K562 (cell line): ENCODE data around the gene CNKSR3. TPM values are rescaled to one million over a fixed set of nuclear protein-coding genes. Genes with fewer than 3 reads are reported as not detected.

Source experiments
- C11orf30 ChIP-seq: fragments of 450-650 bp; IDR thresholded peaks from 2 replicates; pipeline ENCODE4 v1.6.1; 2016; ENCODE audit warnings: low read depth, mild to moderate bottlenecking
- CBFA2T3 ChIP-seq: fragments of 450-650 bp; IDR thresholded peaks from 2 replicates; pipeline ENCODE4 v1.6.1; 2017
- MAFF ChIP-seq: IDR thresholded peaks from 2 replicates; pipeline ENCODE4 v1.6.1; 2012; ENCODE audit warnings: low read length, improper control_type of control experiment
- NFRKB ChIP-seq: fragments of 450-650 bp; IDR thresholded peaks from 2 replicates; pipeline ENCODE4 v1.6.1; 2016; ENCODE audit warnings: low read depth
- RAD21 ChIP-seq, 2 experiments: fragments of 250-450 bp in 1 of 2; fragments of 450-650 bp in 1 of 2; sonication (Bioruptor Pico) in 1 of 2; formaldehyde crosslinking in 1 of 2; IDR thresholded peaks in 1 of 2; conservative IDR thresholded peaks in 1 of 2; 2 replicates each; pipeline versions ENCODE4 v1.4.0 to v1.8.0; 2020 to 2022; ENCODE audit warnings: mild to moderate bottlenecking in 2 of 2, moderate library complexity in 1 of 2
- ZNF445 ChIP-seq: fragments of 250-450 bp; sonication (Bioruptor Pico); IDR thresholded peaks from 2 replicates; pipeline ENCODE4 v1.4.0; 2020; ENCODE audit warnings: low read depth, mild to moderate bottlenecking, moderate library complexity
- polyA plus RNA-seq, 8 experiments: library from polyadenylated mRNA; depleted of rRNA in 4 of 8; stranded (reverse) in 5 of 8; unstranded in 3 of 8; fragments of >200 nt; fragmentation: Nextera tagmentation in 2 of 8; fragmentation: Illumina TruSeq in 1 of 8; extraction: Ambion mirVana in 2 of 8; extraction: Trizol in 1 of 8; gene quantifications; 2 replicates each; pipeline versions ENCODE4 v1.2.1 to v1.2.3, GENCODE V29; 2011 to 2014; ENCODE audit warnings: inconsistent platforms in 1 of 8, missing spikeins in 1 of 8
- total RNA-seq, 7 experiments: library from RNA; depleted of rRNA in 6 of 7; stranded (reverse); fragments of >200 nt in 6 of 7; fragmentation: Illumina TruSeq in 2 of 7; extraction: Trizol in 2 of 7; gene quantifications; 2 replicates each; pipeline versions ENCODE4 v1.2.1 to v1.2.3, GENCODE V29; 2011 to 2021; ENCODE audit warnings: low replicate concordance in 1 of 7
- TF ChIP-seq, protein P1 (sequence below): IDR thresholded peaks from 2 replicates; pipeline ENCODE4 v1.6.1; 2016; ENCODE audit warnings: missing genetic modification characterization, missing compliant biosample characterization
- TF ChIP-seq, protein P2 (sequence below), 2 experiments: fragments of 450-650 bp in 1 of 2; sonication (generic) in 1 of 2; formaldehyde crosslinking in 1 of 2; IDR thresholded peaks in 1 of 2; conservative IDR thresholded peaks in 1 of 2; 2 replicates each; pipeline versions ENCODE4 v1.6.1 to v1.8.1; 2016 to 2023; ENCODE audit warnings: mild to moderate bottlenecking in 2 of 2, moderate library complexity in 2 of 2, inconsistent platforms in 1 of 2, missing genetic modification reagents in 1 of 2
- TF ChIP-seq, protein P3 (sequence below): fragments of 450-650 bp; IDR thresholded peaks from 2 replicates; pipeline ENCODE4 v1.6.1; 2016; ENCODE audit warnings: mild to moderate bottlenecking

The CNKSR3 gene
- total and polyA plus RNA-seq, 9 of the 15 experiments (the other 6 are each of a cell fraction or from before 2014, with no cell fraction given): 4.5 to 29.6 (median 9.5) TPM

DNA sequence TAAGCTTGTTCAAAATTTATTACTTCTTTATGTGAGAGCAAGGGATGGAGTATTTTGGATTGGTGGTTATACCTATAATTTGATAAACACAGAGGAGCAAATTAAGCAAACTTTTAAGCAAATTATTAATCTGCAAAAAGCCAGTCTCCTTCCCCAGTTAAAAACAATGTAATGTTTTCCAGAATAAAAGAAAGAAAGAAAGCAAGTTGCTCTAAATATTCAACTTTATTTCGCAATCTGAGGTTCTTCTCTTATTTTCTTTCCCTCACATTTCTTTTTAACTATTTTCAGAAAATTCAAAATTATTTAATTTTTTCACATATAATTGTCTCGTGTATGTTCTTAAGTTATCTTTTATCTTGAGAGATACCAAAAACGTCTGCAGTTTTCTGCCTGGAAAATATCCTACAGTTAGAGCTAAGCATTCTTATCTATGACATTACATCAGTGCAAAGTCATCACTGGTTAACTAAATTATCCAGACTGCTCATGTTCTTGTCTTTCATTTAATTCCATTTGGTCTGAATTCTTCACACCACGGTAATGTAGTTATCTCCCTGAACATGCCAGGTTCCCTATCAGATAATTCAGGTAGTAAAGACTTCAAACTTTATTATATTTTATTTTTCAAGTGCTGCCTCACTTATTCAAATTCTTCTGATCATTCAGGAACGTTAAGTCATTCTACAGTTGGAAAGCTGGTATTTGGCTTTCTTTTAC is 3.3 kb upstream of the CNKSR3 start (continued):
- TF ChIP-seq, protein P1, sequence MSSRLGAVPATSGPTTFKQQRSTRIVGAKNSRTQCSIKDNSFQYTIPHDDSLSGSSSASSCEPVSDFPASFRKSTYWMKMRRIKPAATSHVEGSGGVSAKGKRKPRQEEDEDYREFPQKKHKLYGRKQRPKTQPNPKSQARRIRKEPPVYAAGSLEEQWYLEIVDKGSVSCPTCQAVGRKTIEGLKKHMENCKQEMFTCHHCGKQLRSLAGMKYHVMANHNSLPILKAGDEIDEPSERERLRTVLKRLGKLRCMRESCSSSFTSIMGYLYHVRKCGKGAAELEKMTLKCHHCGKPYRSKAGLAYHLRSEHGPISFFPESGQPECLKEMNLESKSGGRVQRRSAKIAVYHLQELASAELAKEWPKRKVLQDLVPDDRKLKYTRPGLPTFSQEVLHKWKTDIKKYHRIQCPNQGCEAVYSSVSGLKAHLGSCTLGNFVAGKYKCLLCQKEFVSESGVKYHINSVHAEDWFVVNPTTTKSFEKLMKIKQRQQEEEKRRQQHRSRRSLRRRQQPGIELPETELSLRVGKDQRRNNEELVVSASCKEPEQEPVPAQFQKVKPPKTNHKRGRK (tag): peak; percentile 66
- peak; percentile 87 for TF ChIP-seq MAFF
- no peak for TF ChIP-seq RAD21 (CRISPR knock-in tag; conservative IDR thresholded peaks at IDR 0.05 in 1 of 2, IDR thresholded peaks at IDR 0.05 in 1 of 2)
- TF ChIP-seq, protein P2, sequence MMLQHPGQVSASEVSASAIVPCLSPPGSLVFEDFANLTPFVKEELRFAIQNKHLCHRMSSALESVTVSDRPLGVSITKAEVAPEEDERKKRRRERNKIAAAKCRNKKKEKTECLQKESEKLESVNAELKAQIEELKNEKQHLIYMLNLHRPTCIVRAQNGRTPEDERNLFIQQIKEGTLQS (IDR thresholded peaks at IDR 0.05): peak; percentile 64
- TF ChIP-seq, protein P2 (CRISPR knock-in tag; conservative IDR thresholded peaks at IDR 0.05): no peak
- peak; percentile 84 for TF ChIP-seq CBFA2T3
- TF ChIP-seq, protein P3, sequence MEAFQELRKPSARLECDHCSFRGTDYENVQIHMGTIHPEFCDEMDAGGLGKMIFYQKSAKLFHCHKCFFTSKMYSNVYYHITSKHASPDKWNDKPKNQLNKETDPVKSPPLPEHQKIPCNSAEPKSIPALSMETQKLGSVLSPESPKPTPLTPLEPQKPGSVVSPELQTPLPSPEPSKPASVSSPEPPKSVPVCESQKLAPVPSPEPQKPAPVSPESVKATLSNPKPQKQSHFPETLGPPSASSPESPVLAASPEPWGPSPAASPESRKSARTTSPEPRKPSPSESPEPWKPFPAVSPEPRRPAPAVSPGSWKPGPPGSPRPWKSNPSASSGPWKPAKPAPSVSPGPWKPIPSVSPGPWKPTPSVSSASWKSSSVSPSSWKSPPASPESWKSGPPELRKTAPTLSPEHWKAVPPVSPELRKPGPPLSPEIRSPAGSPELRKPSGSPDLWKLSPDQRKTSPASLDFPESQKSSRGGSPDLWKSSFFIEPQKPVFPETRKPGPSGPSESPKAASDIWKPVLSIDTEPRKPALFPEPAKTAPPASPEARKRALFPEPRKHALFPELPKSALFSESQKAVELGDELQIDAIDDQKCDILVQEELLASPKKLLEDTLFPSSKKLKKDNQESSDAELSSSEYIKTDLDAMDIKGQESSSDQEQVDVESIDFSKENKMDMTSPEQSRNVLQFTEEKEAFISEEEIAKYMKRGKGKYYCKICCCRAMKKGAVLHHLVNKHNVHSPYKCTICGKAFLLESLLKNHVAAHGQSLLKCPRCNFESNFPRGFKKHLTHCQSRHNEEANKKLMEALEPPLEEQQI: peak; percentile 72; the same call in 1 of the 2 replicates
- TF ChIP-seq NFRKB: 0 out of 2 replicates have a peak, but pooled peaks have one; percentile 9
- TF ChIP-seq C11orf30: peak; percentile 88
- no peak for TF ChIP-seq ZNF445 (CRISPR knock-in tag)
